Stimulated activated effector memory CD8-positive, alpha-beta T cell treated with anti-CD3 and anti-CD28 coated beads, Interleukin-12 subunit alpha, Interleukin-12 subunit beta, amount 100 ng/mL, for 72 hours (primary cell): ENCODE data around the gene CETN1.

ENCODE experiments used
- ATAC-seq: fragments of 150-1000 bp; cut with Tn5 transposase; 2 replicates; pipeline ENCODE4 v1.10.0; 2021
- DNase-seq, 2 donors: peaks; one replicate each; pipeline ENCODE4 v3.0.0; 2021 to 2022; ENCODE audit warnings: low spot score in 2 of 2
- H3K27ac Mint-ChIP-seq: one replicate; pipeline ENCODE4 v1.8.0; 2022; ENCODE audit warnings: mild to moderate bottlenecking, mixed read lengths
- H3K36me3 Mint-ChIP-seq: one replicate; pipeline ENCODE4 v1.8.0; 2022; ENCODE audit warnings: mild to moderate bottlenecking, mixed read lengths
- H3K4me1 Mint-ChIP-seq: one replicate; pipeline ENCODE4 v1.8.0; 2022; ENCODE audit warnings: mixed read lengths
- H3K4me3 Mint-ChIP-seq: one replicate; pipeline ENCODE4 v1.8.0; 2022; ENCODE audit warnings: mild to moderate bottlenecking, mixed read lengths
- H3K9me3 Mint-ChIP-seq: one replicate; pipeline ENCODE4 v1.8.0; 2022; ENCODE audit warnings: mixed read lengths

The CETN1 gene

DNA sequence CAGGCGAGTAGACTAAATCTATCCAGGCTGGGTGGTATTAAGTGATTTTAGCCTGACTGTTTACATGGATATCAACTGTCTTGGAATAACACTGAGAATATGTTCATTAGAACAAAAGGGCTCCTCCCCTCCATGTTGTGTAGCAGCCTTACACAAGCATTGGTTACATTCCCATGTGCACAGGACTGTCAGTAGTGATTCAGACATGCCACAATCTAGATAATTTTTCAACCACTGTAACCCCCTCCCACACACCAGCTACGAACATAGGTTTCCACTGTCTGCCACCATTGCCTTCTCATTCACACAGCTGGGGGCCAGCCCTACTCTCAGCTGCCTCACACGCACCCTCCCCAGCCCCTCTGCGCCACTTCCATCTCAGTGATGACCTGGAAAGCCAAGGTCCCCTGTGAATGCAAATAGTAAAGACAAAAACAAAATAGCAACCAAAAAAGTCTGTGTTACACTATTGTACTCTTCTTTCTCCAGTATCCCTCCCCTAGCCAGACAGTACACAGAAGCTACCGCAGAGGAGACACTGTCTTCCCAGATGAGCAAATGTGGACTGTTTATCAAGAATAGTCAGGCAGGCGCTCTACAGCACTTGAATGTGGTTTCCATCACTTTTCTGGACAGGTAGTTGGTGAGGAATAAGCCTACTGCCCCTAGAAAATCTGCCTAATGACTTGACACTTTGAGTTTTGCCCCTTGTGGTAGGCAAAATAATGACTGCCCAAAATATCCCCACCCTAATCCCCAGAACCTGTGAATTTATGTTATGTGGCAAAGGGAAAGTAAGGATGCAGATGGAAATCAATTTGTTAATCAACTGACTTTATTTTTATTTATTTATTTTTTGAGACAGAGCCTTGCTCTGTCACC is 49.3 kb downstream of the CETN1 start:
- Mint-ChIP-seq H3K9me3 (no peaks in the 10 kb centered on the region), H3K4me3 (no peak overlapping the region), H3K27ac (no peak overlapping the region), H3K4me1 (peaks cover 8% of the 10 kb centered on the region), H3K36me3 (no peaks in the 10 kb centered on the region)
- ATAC-seq: peak; percentile 94
- no peak for DNase-seq

DNA sequence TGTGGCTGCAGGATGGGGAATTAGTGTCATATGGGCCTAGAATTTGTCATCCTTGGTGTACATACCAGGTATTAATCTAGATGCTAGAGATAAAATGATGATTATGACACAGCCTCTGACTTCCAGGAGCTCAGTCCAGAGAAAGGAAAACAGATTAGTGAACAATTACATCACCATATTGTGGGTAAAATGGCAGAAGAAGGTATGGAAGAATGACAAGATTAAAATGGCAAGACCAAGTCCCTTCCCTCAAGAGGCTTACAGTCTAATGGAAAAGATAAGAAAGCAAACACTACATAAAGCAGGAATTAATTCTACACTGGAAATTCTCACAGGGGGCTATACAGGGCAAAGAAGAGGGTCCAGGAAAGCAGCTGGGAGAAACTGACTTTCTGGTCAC is 51.4 kb downstream of the CETN1 start:
- Mint-ChIP-seq H3K27ac (no peak overlapping the region), H3K9me3 (no peaks in the 10 kb centered on the region), H3K4me1 (peaks cover 8% of the 10 kb centered on the region), H3K36me3 (no peaks in the 10 kb centered on the region), H3K4me3 (no peak overlapping the region)
- ATAC-seq (peak; percentile 24), DNase-seq (no peak)
